Measurements from ENCODE around the gene PRAMEF18. TPM values are rescaled to one million over a fixed set of nuclear protein-coding genes. Genes with fewer than 3 reads are reported as not detected.

The PRAMEF18 gene
- total RNA-seq, result not detected in 2 replicates

GRCh38 chr1:13225675-13226204, at the start of gene PRAMEF18:
Gene PRAMEF18, minus strand, starts transcription at chr1:13226154. Its CDS starts 48 bp downstream, at chr1:13226106.

GRCh38 chr1:13253898-13254297, 27.9 kb upstream of the PRAMEF18 start, which contains the start of gene PRAMEF5:
Gene PRAMEF5, plus strand, starts transcription at chr1:13254198. Its CDS starts 5,071 bp downstream, at chr1:13259269.

DNA sequence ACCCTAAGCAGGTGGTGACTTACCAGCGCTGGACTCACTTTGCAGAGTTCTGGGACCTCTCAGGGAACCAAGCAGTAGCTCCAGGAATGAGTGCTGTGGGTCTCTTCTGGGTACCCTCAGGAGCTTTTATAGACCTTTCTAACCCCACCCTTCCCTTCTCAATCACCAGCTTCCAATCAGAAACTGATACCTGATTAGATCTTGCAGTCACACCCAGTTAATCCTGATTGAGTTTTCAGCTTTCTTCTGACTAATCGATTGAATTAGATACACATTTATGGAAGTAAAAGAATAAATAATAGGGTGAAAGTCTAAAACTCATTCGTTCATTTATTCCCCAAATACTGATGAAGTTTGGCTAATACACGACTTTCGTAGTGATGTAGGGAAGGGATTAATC, 24.6 kb downstream of the PRAMEF18 start, which contains the start of gene PRAMEF13:
Gene PRAMEF13 (minus strand): TSS at position 101 of the 400 bp plus-strand sequence. CDS start 1,820 bp downstream, outside the sequence.

Other genes with a start within 250 kb of the PRAMEF18 start
- gene PRAMEF27, start 169.6 kb downstream of the PRAMEF18 start, total RNA-seq, result not detected in 2 replicates
- not detected in 2 replicates for gene HNRNPCL3, start 165.4 kb downstream of the PRAMEF18 start, total RNA-seq
- gene PRAMEF25, start 155.4 kb downstream of the PRAMEF18 start, total RNA-seq, result not detected in 2 replicates
- not detected in 2 replicates for gene HNRNPCL2, start 109.3 kb downstream of the PRAMEF18 start, total RNA-seq
- gene PRAMEF26, start 70.1 kb downstream of the PRAMEF18 start, total RNA-seq, result not detected in 2 replicates
- gene HNRNPCL4, start 60.5 kb downstream of the PRAMEF18 start, total RNA-seq, result not detected in 2 replicates
- gene PRAMEF9, start 54.3 kb downstream of the PRAMEF18 start, total RNA-seq, result not detected in 2 replicates
- not detected in 2 replicates for gene PRAMEF13, start 24.7 kb downstream of the PRAMEF18 start, total RNA-seq
- not detected in 2 replicates for gene PRAMEF5, start 28.0 kb upstream of the PRAMEF18 start, total RNA-seq
- not detected in 2 replicates for gene PRAMEF8, start 59.0 kb upstream of the PRAMEF18 start, total RNA-seq
- gene PRAMEF33, start 77.4 kb upstream of the PRAMEF18 start, total RNA-seq, result not detected in 2 replicates
- not detected in 2 replicates for gene PRAMEF15, start 89.4 kb upstream of the PRAMEF18 start, total RNA-seq
- gene PRAMEF14, start 121.0 kb upstream of the PRAMEF18 start, total RNA-seq, result not detected in 2 replicates
- not detected in 2 replicates for gene PRAMEF19, start 145.8 kb upstream of the PRAMEF18 start, total RNA-seq
- not detected in 2 replicates for gene PRAMEF17, start 163.5 kb upstream of the PRAMEF18 start, total RNA-seq
- gene PRAMEF20, start 184.3 kb upstream of the PRAMEF18 start, total RNA-seq, result not detected in 2 replicates